ENCODE results near the gene ATP4A. TPM values are rescaled to one million over a fixed set of nuclear protein-coding genes. Genes with fewer than 3 reads are reported as not detected.
A peak's percentile ranks its signal among the peaks of the same experiment; 100 is the strongest.
"Not testable (repeated sequence)": the region's sequence is repeated elsewhere in the genome, so short reads cannot be mapped to it uniquely, and the experiment has no call there.

The ATP4A gene
- not detected for total RNA-seq

- Mint-ChIP-seq H3K36me3 (ENCODE audit: low read depth) (no peaks in the 10 kb centered on the region), H3K27ac (no peak within 1 kb of the TSS), H3K4me1 (peaks cover 3% of the 10 kb centered on the region), H3K4me3 (no peak within 1 kb of the TSS), H3K9me3 (no peaks in the 10 kb centered on the region), H3K27me3 (peaks cover 35% of the 10 kb centered on the region)
- POLR2A ChIA-PET: no interaction called here
- CTCF ChIA-PET: interaction anchor here (1.0 kb wide), 1 partner anchor 14 kb away, joined by 4 read pairs; no protein-coding TSS in a partner anchor
- DNase-seq: no peak
Observed at GRCh38 chr19:35563207-35563829, at the start of gene ATP4A. ATP4A (minus strand) TSS chr19:35563658; CDS start chr19:35563629, 29 bp downstream.

- peaks cover 24% of the 10 kb centered on the region for H3K36me3 Mint-ChIP-seq (ENCODE audit: low read depth)
- ChIA-PET POLR2A (interaction anchor here (0.9 to 3.4 kb wide), 13 partner anchors 10 to 106 kb away, joined by 3 to 24 read pairs (median 5); partner anchors contain the start of genes COX6B1 and RBM42), CTCF (interaction anchor here (0.6 to 1.9 kb wide), 6 partner anchors 24 to 1043 kb away, joined by 3 to 11 read pairs (median 6); partner anchors contain the start of gene COX6B1)
- H3K4me1 Mint-ChIP-seq: peaks cover 49% of the 10 kb centered on the region
- peak; percentile 97 for DNase-seq
- peaks cover 7% of the 10 kb centered on the region for H3K9me3 Mint-ChIP-seq
- H3K4me3 Mint-ChIP-seq: peak within 1 kb of the TSS; percentile 84
- peak within 1 kb of the TSS; percentile 86 for H3K27ac Mint-ChIP-seq
- H3K27me3 Mint-ChIP-seq: no peaks in the 10 kb centered on the region
Observed at GRCh38 chr19:35612559-35613321, 49.3 kb upstream of the ATP4A start, which contains the start of gene HAUS5. HAUS5 (plus strand) TSS chr19:35612735; CDS start chr19:35612795, 60 bp downstream.

- Mint-ChIP-seq H3K27me3 (no peaks in the 10 kb centered on the region), H3K27ac (peak overlapping the region; percentile 86), H3K4me1 (peaks cover 49% of the 10 kb centered on the region), H3K4me3 (peak overlapping the region; percentile 84), H3K9me3 (peaks cover 11% of the 10 kb centered on the region), H3K36me3 (ENCODE audit: low read depth) (peaks cover 27% of the 10 kb centered on the region)
- no peak for DNase-seq
- POLR2A ChIA-PET: interaction anchor here (1.0 to 3.4 kb wide), 10 partner anchors 10 to 100 kb away, joined by 3 to 24 read pairs (median 6); partner anchors contain the start of genes COX6B1 and RBM42
- CTCF ChIA-PET: interaction anchor here (1.3 to 1.9 kb wide), 4 partner anchors 25 to 64 kb away, joined by 5 to 11 read pairs (median 7); partner anchors contain the start of gene COX6B1
Observed at GRCh38 chr19:35612224-35612558, 48.7 kb upstream of the ATP4A start.

DNA sequence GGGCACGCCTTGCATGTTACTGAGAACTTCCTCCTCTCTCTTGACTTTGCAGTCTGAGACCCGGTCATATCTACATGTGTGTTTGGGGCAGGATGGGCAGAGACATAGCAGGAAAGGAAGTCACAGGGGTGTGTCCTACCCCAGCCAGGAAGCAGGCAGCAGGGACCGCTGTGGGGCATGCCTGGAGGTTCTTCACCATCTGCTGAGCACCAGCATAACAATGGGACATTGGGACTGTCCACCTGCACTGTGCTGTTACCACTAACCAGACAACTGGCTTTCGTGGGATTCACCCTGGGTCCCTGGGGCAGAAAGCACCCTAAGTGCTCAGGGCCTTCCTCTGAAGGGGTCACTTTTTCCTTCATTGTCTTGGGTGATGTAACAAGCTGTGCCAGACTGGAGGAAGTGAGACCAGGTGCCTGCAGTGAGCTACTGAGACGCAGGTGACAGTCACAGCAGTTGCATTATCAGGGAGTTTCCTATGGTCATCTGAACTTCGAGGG, 46.4 kb upstream of the ATP4A start:
- ChIA-PET CTCF (interaction anchor here (1.1 to 3.0 kb wide), 5 partner anchors 18 to 468 kb away, joined by 3 to 13 read pairs (median 5); partner anchors contain the start of gene COX6B1), POLR2A (interaction anchor here (1.2 to 1.6 kb wide), 6 partner anchors 14 to 147 kb away, joined by 3 to 6 read pairs (median 4); partner anchors contain the start of gene COX6B1)
- peak overlapping the region; percentile 54 for H3K4me3 Mint-ChIP-seq

DNA sequence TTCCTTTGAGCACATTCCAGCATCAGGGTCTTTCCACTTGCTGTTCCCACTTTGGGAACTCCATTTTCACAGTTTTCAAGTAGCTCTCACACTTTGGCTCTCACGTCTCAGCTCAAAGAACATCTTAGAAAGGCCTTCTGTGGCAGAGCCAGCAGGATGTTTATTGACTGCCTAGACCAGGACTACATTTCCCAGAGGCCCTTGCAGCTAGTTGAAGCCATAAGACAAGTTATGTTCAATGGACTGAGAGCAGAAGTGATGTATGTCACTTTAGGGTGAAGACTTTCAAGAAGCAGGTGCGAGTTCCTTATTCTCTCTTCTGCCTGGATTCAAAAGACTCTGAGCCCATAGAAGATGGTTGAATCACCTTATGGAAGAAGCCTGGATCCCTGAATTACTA, 44.8 kb upstream of the ATP4A start:
- POLR2A ChIA-PET: interaction anchor here (0.8 to 1.4 kb wide), 3 partner anchors 21 to 40 kb away, joined by 3 to 5 read pairs (median 3); partner anchors contain the start of gene COX6B1

More for the DNA sequence above, 46.4 kb upstream of the ATP4A start:
- Mint-ChIP-seq H3K4me1 (peaks cover 49% of the 10 kb centered on the region), H3K9me3 (peaks cover 18% of the 10 kb centered on the region), H3K36me3 (ENCODE audit: low read depth) (peaks cover 18% of the 10 kb centered on the region), H3K27ac (peak overlapping the region; percentile 89), H3K27me3 (no peaks in the 10 kb centered on the region)
- DNase-seq: peak; percentile 68

DNA sequence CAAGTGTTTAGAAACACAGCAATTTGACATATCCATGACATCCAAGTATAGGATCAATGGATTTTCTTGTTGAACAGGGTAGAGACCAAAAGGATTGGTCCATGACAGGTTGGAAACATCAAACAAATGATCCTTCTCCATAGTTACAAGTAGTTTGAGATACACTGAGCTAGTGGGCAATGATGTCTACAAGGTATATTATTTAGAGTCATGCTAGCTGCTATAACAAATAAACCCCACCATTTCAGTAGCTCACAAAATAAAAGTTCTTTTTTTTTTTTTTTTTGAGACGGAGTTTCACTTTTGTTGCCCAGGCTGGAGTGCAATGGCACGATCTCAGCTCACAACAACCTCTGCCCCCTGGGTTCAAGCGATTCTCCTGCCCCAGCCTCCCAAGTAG, 44.2 kb upstream of the ATP4A start:
- Mint-ChIP-seq H3K9me3 (peaks cover 18% of the 10 kb centered on the region), H3K4me1 (peaks cover 35% of the 10 kb centered on the region), H3K36me3 (ENCODE audit: low read depth) (peaks cover 14% of the 10 kb centered on the region), H3K27ac (no peak overlapping the region), H3K4me3 (no peak overlapping the region), H3K27me3 (no peaks in the 10 kb centered on the region)
- CTCF ChIA-PET: interaction anchor here (1.0 to 1.1 kb wide), 2 partner anchors 15 to 97 kb away, joined by 3 read pairs; no protein-coding TSS in a partner anchor
- POLR2A ChIA-PET: interaction anchor here (1.3 to 1.4 kb wide), 2 partner anchors 36 to 41 kb away, joined by 3 to 5 read pairs; partner anchors contain the start of gene COX6B1
- no peak for DNase-seq

More for the DNA sequence above, 44.8 kb upstream of the ATP4A start:
- CTCF ChIA-PET: interaction anchor here (1.0 to 1.1 kb wide), 2 partner anchors 16 to 98 kb away, joined by 3 read pairs; no protein-coding TSS in a partner anchor
- Mint-ChIP-seq H3K9me3 (peaks cover 18% of the 10 kb centered on the region), H3K4me1 (peaks cover 39% of the 10 kb centered on the region), H3K27ac (peak overlapping the region; percentile 18), H3K4me3 (no peak overlapping the region), H3K27me3 (no peaks in the 10 kb centered on the region), H3K36me3 (ENCODE audit: low read depth) (peaks cover 14% of the 10 kb centered on the region)
- no peak for DNase-seq

- peaks cover 12% of the 10 kb centered on the region for H3K36me3 Mint-ChIP-seq (ENCODE audit: low read depth)
- H3K27me3 Mint-ChIP-seq, H3K4me3 Mint-ChIP-seq, DNase-seq, H3K27ac Mint-ChIP-seq: not testable (repeated sequence)
- ChIA-PET CTCF (interaction anchor here (1.0 kb wide), 1 partner anchor 15 kb away, joined by 3 read pairs; no protein-coding TSS in a partner anchor), POLR2A (interaction anchor here (1.3 to 1.4 kb wide), 2 partner anchors 10 to 41 kb away, joined by 5 to 6 read pairs; partner anchors contain the start of gene COX6B1)
- H3K4me1 Mint-ChIP-seq: peaks cover 31% of the 10 kb centered on the region
- peaks cover 18% of the 10 kb centered on the region for H3K9me3 Mint-ChIP-seq
Observed at GRCh38 chr19:35607170-35607569, 43.7 kb upstream of the ATP4A start.

DNA sequence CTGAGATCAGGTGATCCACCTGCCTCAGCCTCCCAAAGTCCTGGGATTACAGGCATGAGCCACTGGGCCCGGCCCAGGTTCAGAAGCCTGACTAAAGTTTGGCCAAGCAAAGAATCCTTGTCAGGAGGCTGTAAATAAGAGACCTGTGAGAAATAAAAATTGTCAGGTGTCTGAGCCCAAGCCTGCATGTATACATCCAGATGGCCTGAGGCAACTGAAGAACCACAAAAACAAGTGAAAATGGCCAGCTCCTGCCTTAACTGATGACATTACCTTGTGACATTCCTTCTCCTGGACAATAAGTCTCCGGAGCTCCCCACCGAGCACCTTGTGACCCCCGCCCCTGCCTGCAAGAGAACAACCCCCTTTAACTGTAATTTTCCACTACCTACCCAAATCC, 41.0 kb upstream of the ATP4A start:
- H3K36me3 Mint-ChIP-seq (ENCODE audit: low read depth): peaks cover 12% of the 10 kb centered on the region
- peaks cover 18% of the 10 kb centered on the region for H3K9me3 Mint-ChIP-seq
- H3K27me3 Mint-ChIP-seq, POLR2A ChIA-PET, H3K27ac Mint-ChIP-seq, CTCF ChIA-PET, H3K4me3 Mint-ChIP-seq, DNase-seq, H3K4me1 Mint-ChIP-seq: not testable (repeated sequence)

DNA sequence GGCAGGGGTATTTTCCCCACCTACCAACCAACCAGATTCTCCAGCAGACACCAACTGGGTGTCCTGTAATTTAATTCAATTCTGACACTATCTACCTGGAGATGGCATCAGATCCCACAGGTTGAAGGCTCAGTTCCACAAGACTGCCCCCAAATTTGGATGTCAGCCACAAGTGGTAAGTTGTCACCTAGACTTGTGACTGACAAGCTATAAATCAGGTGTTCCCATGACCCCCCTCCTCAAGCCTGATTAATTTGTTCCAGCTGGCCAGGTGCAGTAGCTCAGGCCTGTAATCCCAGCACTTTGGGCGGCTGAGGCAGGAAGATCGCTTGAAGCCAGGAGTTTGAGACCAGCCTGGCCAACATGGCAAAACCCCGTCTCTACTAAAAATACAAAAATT, 38.5 kb upstream of the ATP4A start:
- Mint-ChIP-seq H3K27ac (no peak overlapping the region), H3K4me1 (peaks cover under 1% of the 10 kb centered on the region), H3K4me3 (no peak overlapping the region), H3K9me3 (peaks cover 5% of the 10 kb centered on the region), H3K36me3 (ENCODE audit: low read depth) (no peaks in the 10 kb centered on the region), H3K27me3 (peaks cover 15% of the 10 kb centered on the region)
- no peak for DNase-seq
- POLR2A ChIA-PET: no interaction called here
- CTCF ChIA-PET: interaction anchor here (1.8 kb wide), 1 partner anchor 53 kb away, joined by 7 read pairs; no protein-coding TSS in a partner anchor

DNA sequence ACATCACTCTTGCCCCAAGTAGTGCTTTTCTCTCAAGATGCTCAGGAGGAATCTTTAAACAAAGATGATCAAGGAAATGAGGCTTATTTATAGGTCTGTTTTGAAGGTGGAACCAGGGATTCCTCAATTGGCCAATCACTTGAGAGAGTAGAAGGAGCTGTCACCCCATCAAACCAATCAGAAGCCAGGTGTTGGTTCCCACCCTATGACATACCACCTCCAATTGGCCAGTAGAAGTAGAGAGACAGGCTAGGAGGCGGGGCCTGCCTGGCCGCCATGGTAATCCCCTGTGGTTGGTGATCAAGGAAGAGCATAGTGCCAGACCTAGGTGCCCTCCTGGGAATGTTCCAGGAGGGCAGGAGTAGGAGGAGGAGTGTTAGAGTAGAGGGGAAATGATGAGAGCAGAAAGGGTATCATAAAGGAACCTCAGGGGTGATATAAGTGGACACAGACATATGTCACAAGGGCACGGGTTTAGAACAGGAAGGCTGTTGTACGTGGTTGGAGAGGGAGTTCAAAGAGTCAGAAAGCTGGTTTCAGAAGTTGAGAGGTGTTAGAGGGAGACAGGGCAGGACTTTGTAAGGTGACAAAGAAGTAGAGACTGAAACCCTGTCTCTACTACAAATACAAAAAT, 33.0 kb upstream of the ATP4A start:
- peaks cover 15% of the 10 kb centered on the region for H3K27me3 Mint-ChIP-seq
- ChIA-PET CTCF (interaction anchor here (2.1 kb wide), 1 partner anchor 86 kb away, joined by 5 read pairs; no protein-coding TSS in a partner anchor), POLR2A (interaction anchor here (1.7 kb wide), 1 partner anchor 10 kb away, joined by 6 read pairs; no protein-coding TSS in a partner anchor)
- no peaks in the 10 kb centered on the region for H3K36me3 Mint-ChIP-seq (ENCODE audit: low read depth)
- no peaks in the 10 kb centered on the region for H3K9me3 Mint-ChIP-seq
- H3K4me3 Mint-ChIP-seq: no peak overlapping the region
- no peak overlapping the region for H3K27ac Mint-ChIP-seq
- peaks cover 8% of the 10 kb centered on the region for H3K4me1 Mint-ChIP-seq
- no peak for DNase-seq

GRCh38 chr19:35595928-35596327, 32.5 kb upstream of the ATP4A start:
- Mint-ChIP-seq H3K27me3 (peaks cover 12% of the 10 kb centered on the region), H3K9me3 (no peaks in the 10 kb centered on the region), H3K4me3 (no peak overlapping the region), H3K4me1 (peaks cover 8% of the 10 kb centered on the region), H3K27ac (no peak overlapping the region), H3K36me3 (ENCODE audit: low read depth) (no peaks in the 10 kb centered on the region)
- ChIA-PET POLR2A (no interaction called here), CTCF (no interaction called here)
- no peak for DNase-seq

DNA sequence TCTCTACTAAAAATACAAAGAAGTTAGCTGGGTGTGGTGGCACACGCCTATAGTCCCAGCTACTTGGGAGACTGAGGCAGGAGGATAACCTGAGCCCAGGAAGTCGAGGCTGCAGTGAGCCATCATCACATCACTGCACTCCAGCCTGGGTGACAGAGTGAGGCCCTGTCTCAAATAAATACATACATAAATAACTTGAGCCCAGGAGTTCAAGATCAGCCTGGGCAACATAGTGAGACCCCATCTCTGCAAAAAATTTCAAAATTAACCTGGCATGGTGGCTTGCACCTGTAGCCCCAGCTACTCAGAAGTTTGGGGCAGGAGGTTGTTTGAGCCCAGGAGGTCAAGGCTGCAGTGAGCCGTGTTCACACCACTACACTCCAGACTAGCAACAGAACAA, 31.6 kb upstream of the ATP4A start:
- H3K9me3 Mint-ChIP-seq; H3K36me3 Mint-ChIP-seq (ENCODE audit: low read depth); H3K27ac Mint-ChIP-seq; POLR2A ChIA-PET; DNase-seq; CTCF ChIA-PET; H3K4me1 Mint-ChIP-seq; H3K27me3 Mint-ChIP-seq; H3K4me3 Mint-ChIP-seq: not testable (repeated sequence)

Data from activated CD4-positive, alpha-beta memory T cell treated with anti-CD3 and anti-CD28 coated beads, Interleukin-2, amount 10 ng/mL, durations not matched to agents 7 days and 5 days (primary cell).